Measurements from ENCODE around the gene CHCHD1. TPM values are rescaled to one million over a fixed set of nuclear protein-coding genes. Genes with fewer than 3 reads are reported as not detected.
"Not testable (repeated sequence)": the region's sequence is repeated elsewhere in the genome, so short reads cannot be mapped to it uniquely, and the experiment has no call there.

The CHCHD1 gene
- polyA plus RNA-seq, 3 donors = 15.0 to 85.0 (median 72.3) TPM

- not testable (repeated sequence) for H3K27me3 Mint-ChIP-seq (ENCODE audit: low read depth in 3 of 3); H3K27ac ChIP-seq (ENCODE audit: low read depth in 1 of 2, low read length in 2 of 2); H3K9me3 ChIP-seq (replicated peaks in 1 of 2; ENCODE audit: control insufficient read depth in 1 of 2, insufficient read depth in 1 of 2, low read length in 2 of 2); H3K9ac ChIP-seq (ENCODE audit: insufficient read depth, low read length, poor library complexity, severe bottlenecking); H3K9me3 Mint-ChIP-seq; H3K4me3 Mint-ChIP-seq; H3K4me2 ChIP-seq (replicated peaks; ENCODE audit: extremely low read depth, low read length, poor library complexity, severe bottlenecking); DNase-seq; H3K27me3 ChIP-seq (ENCODE audit: control insufficient read depth in 2 of 2, insufficient read depth in 2 of 2, low read length in 2 of 2); H2AFZ ChIP-seq (ENCODE audit: insufficient read depth, low read depth, low read length, poor library complexity, severe bottlenecking)
- Mint-ChIP-seq H3K36me3 (peaks cover 32 to 41% of the 10 kb centered on the region in 2 donors), H3K27ac (peak overlapping the region in 1 of 7 donors; percentile 46), H3K4me1 (peaks cover 22% of the 10 kb centered on the region)
- H3K79me2 ChIP-seq (ENCODE audit: insufficient read depth, low read length) = peaks cover 63% of the 10 kb centered on the region
- peaks cover 34 to 41% of the 10 kb centered on the region in 2 donors for H3K36me3 ChIP-seq (replicated peaks in 1 of 2; ENCODE audit: control insufficient read depth in 1 of 2, insufficient read depth in 2 of 2, low read length in 2 of 2)
- H3K4me1 ChIP-seq (ENCODE audit: control insufficient read depth in 1 of 2, insufficient read depth in 2 of 2, low read length in 2 of 2) = peaks cover 29 to 37% of the 10 kb centered on the region in 2 donors
- peak overlapping the region in 1 of 3 experiments; percentile 87 for H3K4me3 ChIP-seq (replicated peaks in 1 of 3; ENCODE audit: low read depth in 2 of 3, low read length in 3 of 3)
- 91% methylated on average over 5 of the region's 21 CpGs for WGBS (ENCODE audit: insufficient coverage)
- peaks cover 46% of the 10 kb centered on the region for H4K20me1 ChIP-seq (ENCODE audit: insufficient read depth, low read length)
- intact Hi-C loops (cut with micrococcal nuclease) = loop anchor here (2.0 to 5.0 kb wide), 2 partner anchors 24 to 45 kb away; partner anchors contain the start of genes NDST2 (in 1 of the 2) and SEC24C (in 1 of the 2)
Observed at GRCh38 chr10:73787031-73787800, 5.4 kb downstream of the CHCHD1 start.

- H3K9ac ChIP-seq (ENCODE audit: insufficient read depth, low read length, poor library complexity, severe bottlenecking) = no peak overlapping the region
- H3K4me3 Mint-ChIP-seq = no peak overlapping the region
- no peaks in the 10 kb centered on the region for H3K9me3 ChIP-seq (replicated peaks in 1 of 2; ENCODE audit: control insufficient read depth in 1 of 2, insufficient read depth in 1 of 2, low read length in 2 of 2)
- peaks cover 45% of the 10 kb centered on the region for H3K79me2 ChIP-seq (ENCODE audit: insufficient read depth, low read length)
- H3K27me3 ChIP-seq (ENCODE audit: control insufficient read depth in 2 of 2, insufficient read depth in 2 of 2, low read length in 2 of 2) = no peaks in the 10 kb centered on the region
- intact Hi-C loops (cut with micrococcal nuclease) = loop anchor here in 1 of 2 donors (5.0 kb wide), 1 partner anchor 47 kb away; the partner anchor contains the start of gene SEC24C
- WGBS (ENCODE audit: insufficient coverage) = 97% methylated on average over 16 of the region's 17 CpGs
- H4K20me1 ChIP-seq (ENCODE audit: insufficient read depth, low read length) = peaks cover 42% of the 10 kb centered on the region
- TF ChIP-seq CTCF (IDR thresholded peaks at IDR 0.05) = no peak
- H3K4me2 ChIP-seq (replicated peaks; ENCODE audit: extremely low read depth, low read length, poor library complexity, severe bottlenecking) = no peak overlapping the region
- peaks cover 52 to 60% of the 10 kb centered on the region in 2 donors for H3K36me3 ChIP-seq (replicated peaks in 1 of 2; ENCODE audit: control insufficient read depth in 1 of 2, insufficient read depth in 2 of 2, low read length in 2 of 2)
- no peak overlapping the region for H3K27ac Mint-ChIP-seq
- DNase-seq = no peak
- peaks cover 12% of the 10 kb centered on the region for H3K4me1 Mint-ChIP-seq
- H3K27ac ChIP-seq (ENCODE audit: low read depth in 1 of 2, low read length in 2 of 2) = no peak overlapping the region
- H3K4me1 ChIP-seq (ENCODE audit: control insufficient read depth in 1 of 2, insufficient read depth in 2 of 2, low read length in 2 of 2) = peaks cover 17 to 22% of the 10 kb centered on the region in 2 donors
- peaks cover 0 to 1% (median 0%) of the 10 kb centered on the region in 3 donors for H3K27me3 Mint-ChIP-seq (ENCODE audit: low read depth in 3 of 3)
- peaks cover 0 to 2% (median 0%) of the 10 kb centered on the region in 7 donors for H3K9me3 Mint-ChIP-seq
- H3K4me3 ChIP-seq (replicated peaks in 1 of 3; ENCODE audit: low read depth in 2 of 3, low read length in 3 of 3) = no peak overlapping the region
- no peak overlapping the region for H2AFZ ChIP-seq (ENCODE audit: insufficient read depth, low read depth, low read length, poor library complexity, severe bottlenecking)
- peaks cover 49 to 60% of the 10 kb centered on the region in 2 donors for H3K36me3 Mint-ChIP-seq
Observed at GRCh38 chr10:73788864-73789658, 7.2 kb downstream of the CHCHD1 start.
